HEK293T (cell line): ENCODE data around the gene TRIM8.

ENCODE experiments used
- CTCF ChIA-PET: fragments of 350-600 bp; formaldehyde crosslinking; extraction: SDS; loops from one replicate; lab custom pipeline; 2021; ENCODE audit warnings: antibody characterized with exemption, inconsistent platforms; lab: Yijun Ruan, JAX
- POLR2A ChIA-PET: fragments of 350-600 bp; formaldehyde crosslinking; extraction: SDS; loops from one replicate; lab custom pipeline; 2020; ENCODE audit warnings: antibody characterized with exemption, inconsistent platforms; lab: Yijun Ruan, JAX
- DNase-seq: peaks from one replicate; pipeline ENCODE4 v3.0.0; 2012; ENCODE audit warnings: mixed read lengths; ENCODE audit errors: extremely low spot score
- ARNT ChIP-seq: fragments of 450-650 bp; IDR thresholded peaks from 2 replicates; pipeline ENCODE4 v1.6.1; 2017; ENCODE audit warnings: mild to moderate bottlenecking
- BHLHE40 ChIP-seq: fragments of 450-650 bp; IDR thresholded peaks from 2 replicates; pipeline ENCODE4 v1.6.1; 2016; ENCODE audit warnings: mild to moderate bottlenecking, moderate library complexity, borderline replicate concordance
- CTBP1 ChIP-seq: fragments of 450-650 bp; IDR thresholded peaks from 2 replicates; pipeline ENCODE4 v1.6.1; 2016; ENCODE audit warnings: borderline replicate concordance
- ELF4 ChIP-seq: fragments of 450-650 bp; IDR thresholded peaks from 2 replicates; pipeline ENCODE4 v1.6.1; 2017; ENCODE audit warnings: antibody characterized with exemption
- FOXA1 ChIP-seq: fragments of 450-650 bp; IDR thresholded peaks from 2 replicates; pipeline ENCODE4 v1.6.1; 2016; ENCODE audit warnings: mild to moderate bottlenecking
- FOXK2 ChIP-seq: fragments of 450-650 bp; IDR thresholded peaks from 2 replicates; pipeline ENCODE4 v1.6.1; 2016; ENCODE audit warnings: mild to moderate bottlenecking
- FOXM1 ChIP-seq: fragments of 450-650 bp; IDR thresholded peaks from 2 replicates; pipeline ENCODE4 v1.6.1; 2017; ENCODE audit warnings: mild to moderate bottlenecking, borderline replicate concordance
- HDGF ChIP-seq: fragments of 450-650 bp; IDR thresholded peaks from 2 replicates; pipeline ENCODE4 v1.6.1; 2017; ENCODE audit warnings: antibody characterized with exemption, borderline replicate concordance
- L3MBTL2 ChIP-seq: fragments of 450-650 bp; conservative IDR thresholded peaks from 2 replicates; pipeline ENCODE4 v1.6.1; 2016; ENCODE audit warnings: mild to moderate bottlenecking
- LEF1 ChIP-seq: fragments of 450-650 bp; IDR thresholded peaks from 2 replicates; pipeline ENCODE4 v1.6.1; 2017; ENCODE audit warnings: mild to moderate bottlenecking, borderline replicate concordance
- NFRKB ChIP-seq: fragments of 450-650 bp; IDR thresholded peaks from 2 replicates; pipeline ENCODE4 v1.6.1; 2016; ENCODE audit warnings: mild to moderate bottlenecking, moderate library complexity
- SP1 ChIP-seq: fragments of 450-650 bp; IDR thresholded peaks from 2 replicates; pipeline ENCODE4 v1.6.1; 2017
- SUZ12 ChIP-seq: fragments of 450-650 bp; IDR thresholded peaks from 2 replicates; pipeline ENCODE4 v1.6.1; 2016; ENCODE audit warnings: mild to moderate bottlenecking
- TARDBP ChIP-seq: fragments of 450-650 bp; IDR thresholded peaks from 2 replicates; pipeline ENCODE4 v1.6.1; 2016
- ZNF384 ChIP-seq: fragments of 450-650 bp; IDR thresholded peaks from 2 replicates; pipeline ENCODE4 v1.6.1; 2016
- TF ChIP-seq, protein P1 (sequence below): fragments of 450-650 bp; IDR thresholded peaks from 2 replicates; pipeline ENCODE4 v1.6.1; 2016

Gene TRIM8

DNA sequence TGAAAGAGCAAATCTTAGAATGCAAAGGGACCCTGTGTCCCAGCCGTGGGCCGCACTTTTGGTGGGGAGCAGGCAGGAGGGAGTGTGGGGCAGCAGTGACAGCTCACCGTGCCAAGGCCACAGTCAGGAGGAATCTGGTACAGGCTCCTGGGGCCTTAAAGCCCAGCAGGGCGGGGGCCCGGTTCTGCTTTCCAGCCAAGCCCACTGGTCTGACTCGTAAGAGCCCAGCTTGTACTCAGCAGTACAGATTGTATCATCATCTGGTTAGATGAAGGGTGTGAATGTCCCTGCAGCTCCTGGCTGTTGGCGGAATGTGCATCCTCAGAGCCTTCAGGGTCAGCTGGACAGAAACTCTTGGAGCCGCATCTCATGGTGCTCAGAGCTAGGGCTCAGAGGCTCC is 30.5 kb upstream of the TRIM8 start:
- no peak for DNase-seq
- POLR2A ChIA-PET = interaction anchor here (1.0 kb wide), 1 partner anchor 28 kb away, joined by 3 read pairs; no protein-coding TSS in a partner anchor
- CTCF ChIA-PET = no interaction called here
- TF ChIP-seq SP1 (no peak), HDGF (no peak), ZNF384 (no peak), FOXM1 (no peak), TARDBP (no peak), SUZ12 (no peak), FOXA1 (no peak), NFRKB (no peak), BHLHE40 (no peak), L3MBTL2 (no peak), CTBP1 (no peak), ARNT (no peak)
- TF ChIP-seq, protein P1, sequence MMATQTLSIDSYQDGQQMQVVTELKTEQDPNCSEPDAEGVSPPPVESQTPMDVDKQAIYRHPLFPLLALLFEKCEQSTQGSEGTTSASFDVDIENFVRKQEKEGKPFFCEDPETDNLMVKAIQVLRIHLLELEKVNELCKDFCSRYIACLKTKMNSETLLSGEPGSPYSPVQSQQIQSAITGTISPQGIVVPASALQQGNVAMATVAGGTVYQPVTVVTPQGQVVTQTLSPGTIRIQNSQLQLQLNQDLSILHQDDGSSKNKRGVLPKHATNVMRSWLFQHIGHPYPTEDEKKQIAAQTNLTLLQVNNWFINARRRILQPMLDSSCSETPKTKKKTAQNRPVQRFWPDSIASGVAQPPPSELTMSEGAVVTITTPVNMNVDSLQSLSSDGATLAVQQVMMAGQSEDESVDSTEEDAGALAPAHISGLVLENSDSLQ = no peak

DNA sequence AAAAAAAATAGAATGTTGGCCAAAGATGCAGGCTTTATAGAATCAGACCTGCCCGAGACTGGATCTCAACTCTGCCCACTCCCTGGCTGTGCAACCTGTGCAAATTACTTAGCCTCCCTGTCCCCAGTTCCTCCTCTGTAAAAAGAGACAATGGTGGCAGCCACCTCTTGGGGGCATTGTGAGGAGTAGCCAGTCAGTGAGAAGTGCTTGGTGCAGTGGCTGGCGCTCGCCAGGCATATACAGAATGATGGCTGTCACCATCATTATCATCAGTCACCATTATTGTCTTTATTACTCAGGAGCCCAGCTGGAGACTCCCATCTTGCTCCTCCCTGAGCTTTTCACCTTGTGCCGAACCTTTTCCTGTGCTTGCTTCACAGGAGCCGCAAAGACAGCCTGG is 29.4 kb upstream of the TRIM8 start:
- no peak for DNase-seq
- CTCF ChIA-PET = interaction anchor here (1.0 to 1.8 kb wide), 4 partner anchors 12 to 99 kb away, joined by 3 to 15 read pairs (median 7); partner anchors contain the start of gene ARL3
- POLR2A ChIA-PET = interaction anchor here (1.0 to 1.4 kb wide), 2 partner anchors 30 to 31 kb away, joined by 4 to 5 read pairs; partner anchors contain the start of gene TRIM8
- TF ChIP-seq ELF4 = no peak
- TF ChIP-seq ZNF384 = no peak
- no peak for TF ChIP-seq FOXA1
- no peak for TF ChIP-seq FOXK2
- TF ChIP-seq ARNT = no peak
- TF ChIP-seq CTBP1 = no peak
- TF ChIP-seq BHLHE40 = no peak
- TF ChIP-seq FOXM1 = no peak
- TF ChIP-seq, protein P1 = no peak

DNA sequence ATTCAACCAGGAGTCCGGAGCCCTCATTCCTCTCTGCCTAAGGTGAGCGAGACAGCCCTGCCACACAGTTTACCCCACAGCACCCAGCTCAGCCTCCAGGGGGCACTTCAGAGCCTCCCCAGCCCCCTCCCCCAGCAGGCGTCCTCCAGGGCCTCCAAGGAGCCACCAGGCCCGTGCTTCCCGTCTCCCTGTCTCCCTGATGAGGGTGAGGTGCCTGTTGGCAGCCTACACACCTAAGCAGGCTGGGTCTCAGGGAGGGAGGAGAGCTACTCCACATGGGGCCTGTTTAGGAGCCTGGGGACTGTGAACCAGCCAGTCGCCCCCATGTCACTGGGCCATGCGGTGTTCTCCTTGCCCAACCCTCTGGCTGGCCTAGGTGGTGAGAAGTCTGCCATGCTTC is 28.9 kb upstream of the TRIM8 start:
- POLR2A ChIA-PET = interaction anchor here (1.0 to 1.4 kb wide), 2 partner anchors 29 to 31 kb away, joined by 4 to 5 read pairs; partner anchors contain the start of gene TRIM8
- CTCF ChIA-PET = interaction anchor here (1.0 to 1.8 kb wide), 4 partner anchors 12 to 99 kb away, joined by 3 to 15 read pairs (median 7); partner anchors contain the start of gene ARL3
- DNase-seq = peak; percentile 66

DNA sequence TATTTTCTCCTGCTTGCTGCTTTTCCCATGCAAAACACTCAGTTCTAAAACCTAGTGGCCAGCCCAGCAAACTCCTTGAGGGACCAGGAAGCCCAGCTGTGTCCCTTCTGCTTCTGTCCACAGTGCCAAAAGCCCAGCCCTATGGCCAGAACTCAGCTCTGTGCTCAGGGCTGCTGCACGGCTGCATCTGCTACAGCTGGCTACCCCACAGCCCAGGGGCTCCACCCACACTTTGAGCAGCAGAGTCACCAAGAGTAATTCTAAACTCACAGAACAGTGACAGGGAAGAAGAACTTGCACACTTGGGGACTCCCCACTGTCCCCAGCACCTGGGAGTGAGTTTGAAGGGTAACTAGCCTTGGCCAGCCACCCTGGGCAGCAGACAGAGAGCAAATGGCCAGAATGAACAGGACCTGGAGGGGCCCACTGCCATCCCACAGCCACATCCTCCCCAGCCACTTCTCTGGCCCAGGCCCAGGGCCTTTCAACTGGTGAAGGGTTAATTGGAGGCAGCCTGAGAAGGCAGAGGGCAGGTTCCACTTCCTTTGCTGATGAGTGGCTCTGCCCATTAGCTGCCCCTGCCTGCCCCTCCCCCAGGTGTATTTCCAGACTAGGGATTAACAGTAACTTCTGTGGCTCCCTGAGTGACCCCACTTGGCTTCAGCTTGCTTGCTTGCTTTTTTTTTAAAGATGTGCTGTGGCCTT is 28.1 kb upstream of the TRIM8 start:
- TF ChIP-seq ELF4 (no peak), BHLHE40 (no peak), L3MBTL2 (no peak), ZNF384 (no peak), SP1 (no peak), FOXA1 (no peak), TARDBP (no peak), SUZ12 (no peak), CTBP1 (no peak), ARNT (no peak), HDGF (no peak), LEF1 (no peak), FOXK2 (no peak)
- TF ChIP-seq, protein P1 = no peak
- POLR2A ChIA-PET = interaction anchor here (1.4 kb wide), 1 partner anchor 30 kb away, joined by 5 read pairs; no protein-coding TSS in a partner anchor
- CTCF ChIA-PET = interaction anchor here (1.8 kb wide), 1 partner anchor 11 kb away, joined by 15 read pairs; no protein-coding TSS in a partner anchor
- no peak for DNase-seq

More for the DNA sequence above, 28.9 kb upstream of the TRIM8 start:
- TF ChIP-seq ELF4 = no peak
- TF ChIP-seq CTBP1 = no peak
- TF ChIP-seq FOXK2 = no peak
- TF ChIP-seq LEF1 = no peak
- no peak for TF ChIP-seq ARNT
- TF ChIP-seq FOXM1 = no peak
- no peak for TF ChIP-seq FOXA1
- TF ChIP-seq, protein P1 = no peak
- no peak for TF ChIP-seq ZNF384
- no peak for TF ChIP-seq BHLHE40
- no peak for TF ChIP-seq SP1
- no peak for TF ChIP-seq TARDBP
- no peak for TF ChIP-seq L3MBTL2

GRCh38 chr10:102617041-102617440 is 27.2 kb upstream of the TRIM8 start:
- DNase-seq = no peak
- TF ChIP-seq FOXK2 = no peak
- TF ChIP-seq LEF1 = no peak
- no peak for TF ChIP-seq SUZ12
- no peak for TF ChIP-seq L3MBTL2
- no peak for TF ChIP-seq NFRKB
- no peak for TF ChIP-seq CTBP1
- no peak for TF ChIP-seq FOXA1
- no peak for TF ChIP-seq ZNF384
- no peak for TF ChIP-seq TARDBP
- no peak for TF ChIP-seq FOXM1
- no peak for TF ChIP-seq ELF4
- TF ChIP-seq HDGF = no peak
- no peak for TF ChIP-seq ARNT
- TF ChIP-seq, protein P1 = no peak
- TF ChIP-seq BHLHE40 = no peak
- no peak for TF ChIP-seq SP1
- POLR2A ChIA-PET = no interaction called here
- CTCF ChIA-PET = interaction anchor here (0.6 kb wide), 1 partner anchor 97 kb away, joined by 3 read pairs; no protein-coding TSS in a partner anchor
